Panc1 (cell line): ENCODE measurements around the gene SPATA24. TPM values are rescaled to one million over a fixed set of nuclear protein-coding genes. Genes with fewer than 3 reads are reported as not detected.
"Not testable (repeated sequence)": the region's sequence is repeated elsewhere in the genome, so short reads cannot be mapped to it uniquely, and the experiment has no call there.

Source experiments
- ATAC-seq: fragments of 200-7000 bp; cut with Tn5 transposase; 2 replicates; pipeline ENCODE4 v1.9.1; 2020; ENCODE audit warnings: mild to moderate bottlenecking, moderate library complexity
- BruUV-seq: library from RNA; stranded (reverse); fragments of 400-500 nt; replicated peaks from 2 replicates; lab custom pipeline; 2021; lab: Mats Ljungman, UMichigan
- CTCF ChIA-PET: fragments of 300-600 bp; sonication (Branson Sonifier 250); formaldehyde crosslinking; loops from one replicate; lab custom pipeline; 2022; ENCODE audit warnings: antibody characterized with exemption; lab: Charles Lee
- POLR2A ChIA-PET: fragments of 300-600 bp; sonication (Branson Sonifier 250); formaldehyde crosslinking; loops from one replicate; lab custom pipeline; 2022; ENCODE audit warnings: antibody characterized with exemption; lab: Charles Lee
- DNase-seq: peaks from one replicate; pipeline ENCODE4 v3.0.0-alpha.2; 2010; ENCODE audit warnings: low read depth, low spot score
- H3K27ac ChIP-seq: 2 replicates; pipeline ENCODE4 v1.5.1; 2011; ENCODE audit warnings: mild to moderate bottlenecking, low read length, inconsistent platforms
- H3K27me3 ChIP-seq: fragments of 200-500 bp; sonication (Bioruptor generic); 2 replicates; pipeline ENCODE4 v1.6.0; 2014; ENCODE audit warnings: low read length, inconsistent platforms; ENCODE audit not compliant: control insufficient read depth, insufficient read depth
- H3K36me3 ChIP-seq: fragments of 200-500 bp; sonication (Bioruptor generic); 2 replicates; pipeline ENCODE4 v1.5.1; 2014; ENCODE audit warnings: inconsistent platforms, mild to moderate bottlenecking, low read length, moderate library complexity; ENCODE audit not compliant: control insufficient read depth, insufficient read depth
- H3K4me1 ChIP-seq: 2 replicates; pipeline ENCODE4 v1.5.1; 2011; ENCODE audit warnings: inconsistent platforms, mild to moderate bottlenecking, low read length, moderate library complexity; ENCODE audit not compliant: control insufficient read depth, insufficient read depth
- H3K4me3 ChIP-seq, 2 experiments: 2 replicates each; pipeline ENCODE4 v1.5.1; 2011 to 2012; ENCODE audit warnings: low read depth in 2 of 2, low read length in 2 of 2, mild to moderate bottlenecking in 2 of 2, inconsistent platforms in 1 of 2, moderate library complexity in 1 of 2
- H3K9me3 ChIP-seq: fragments of 200-500 bp; sonication (Bioruptor generic); 2 replicates; pipeline ENCODE4 v1.5.1; 2014; ENCODE audit warnings: low read depth, mild to moderate bottlenecking, inconsistent platforms, low read length, moderate library complexity; ENCODE audit not compliant: control insufficient read depth, insufficient read depth
- CTCF ChIP-seq: fragments of 450-650 bp; IDR thresholded peaks from 2 replicates; pipeline ENCODE4 v1.5.1; 2017; ENCODE audit warnings: mild to moderate bottlenecking
- POLR2AphosphoS5 ChIP-seq: IDR thresholded peaks from 2 replicates; pipeline ENCODE4 v1.6.1; 2012; ENCODE audit warnings: mild to moderate bottlenecking, low read depth, low read length, moderate library complexity
- SIN3A ChIP-seq: IDR thresholded peaks from 2 replicates; pipeline ENCODE4 v1.6.1; 2012; ENCODE audit warnings: low read depth, mild to moderate bottlenecking, low read length, moderate library complexity, borderline replicate concordance; ENCODE audit not compliant: insufficient read depth
- TCF7L2 ChIP-seq: IDR thresholded peaks from 2 replicates; pipeline ENCODE4 v1.6.1; 2011; ENCODE audit warnings: mild to moderate bottlenecking, low read depth, low read length, inconsistent platforms
- in situ Hi-C: cut with HindIII; loops from 2 replicates; pipeline ENCODE4 v1.10.0; 2016; ENCODE audit warnings: low sequenced_read_pairs, low pct_unique_long_range_greater_than_20kb
- intact Hi-C: fragments of 100-400 bp; cut with micrococcal nuclease; formaldehyde crosslinking; loops from one replicate; pipeline ENCODE4 v1.10.0; 2022; ENCODE audit not compliant: unreplicated experiment
- total RNA-seq: library from RNA; stranded (reverse); gene quantifications from one replicate; pipeline ENCODE4 v1.2.1, GENCODE V29; 2021; ENCODE audit not compliant: unreplicated experiment
- TF ChIP-seq, protein P1 (sequence below), 2 experiments: IDR thresholded peaks; 2 replicates each; pipeline ENCODE4 v1.6.1; 2011 to 2012; ENCODE audit warnings: low read depth in 2 of 2, control low read depth in 1 of 2, low read length in 1 of 2, mild to moderate bottlenecking in 1 of 2, moderate library complexity in 1 of 2; ENCODE audit not compliant: insufficient read depth in 1 of 2

The SPATA24 gene
- total RNA-seq, 1 experiment from 2014 or later = 5.5 TPM

GRCh38 chr5:139445325-139446170, 41.7 kb upstream of the SPATA24 start:
- CTCF ChIA-PET = no interaction called here
- DNase-seq = no peak
- ATAC-seq = 0 out of 2 replicates have a peak, but pooled peaks have one; percentile 43
- POLR2A ChIA-PET = interaction anchor here (0.7 kb wide), 1 partner anchor 23 kb away, joined by 3 read pairs; no protein-coding TSS in a partner anchor
- intact Hi-C loops = no loop called here
- no peaks in the 10 kb centered on the region for H3K36me3 ChIP-seq
- no peaks in the 10 kb centered on the region; the same call in 1 of the 2 replicates for H3K27me3 ChIP-seq
- H3K4me1 ChIP-seq = no peaks in the 10 kb centered on the region
- H3K27ac ChIP-seq = no peak overlapping the region
- H3K9me3 ChIP-seq = no peaks in the 10 kb centered on the region
- TF ChIP-seq TCF7L2 = no peak
- no peak for TF ChIP-seq POLR2AphosphoS5
- no peak for TF ChIP-seq CTCF
- TF ChIP-seq SIN3A = no peak
- TF ChIP-seq, protein P1, sequence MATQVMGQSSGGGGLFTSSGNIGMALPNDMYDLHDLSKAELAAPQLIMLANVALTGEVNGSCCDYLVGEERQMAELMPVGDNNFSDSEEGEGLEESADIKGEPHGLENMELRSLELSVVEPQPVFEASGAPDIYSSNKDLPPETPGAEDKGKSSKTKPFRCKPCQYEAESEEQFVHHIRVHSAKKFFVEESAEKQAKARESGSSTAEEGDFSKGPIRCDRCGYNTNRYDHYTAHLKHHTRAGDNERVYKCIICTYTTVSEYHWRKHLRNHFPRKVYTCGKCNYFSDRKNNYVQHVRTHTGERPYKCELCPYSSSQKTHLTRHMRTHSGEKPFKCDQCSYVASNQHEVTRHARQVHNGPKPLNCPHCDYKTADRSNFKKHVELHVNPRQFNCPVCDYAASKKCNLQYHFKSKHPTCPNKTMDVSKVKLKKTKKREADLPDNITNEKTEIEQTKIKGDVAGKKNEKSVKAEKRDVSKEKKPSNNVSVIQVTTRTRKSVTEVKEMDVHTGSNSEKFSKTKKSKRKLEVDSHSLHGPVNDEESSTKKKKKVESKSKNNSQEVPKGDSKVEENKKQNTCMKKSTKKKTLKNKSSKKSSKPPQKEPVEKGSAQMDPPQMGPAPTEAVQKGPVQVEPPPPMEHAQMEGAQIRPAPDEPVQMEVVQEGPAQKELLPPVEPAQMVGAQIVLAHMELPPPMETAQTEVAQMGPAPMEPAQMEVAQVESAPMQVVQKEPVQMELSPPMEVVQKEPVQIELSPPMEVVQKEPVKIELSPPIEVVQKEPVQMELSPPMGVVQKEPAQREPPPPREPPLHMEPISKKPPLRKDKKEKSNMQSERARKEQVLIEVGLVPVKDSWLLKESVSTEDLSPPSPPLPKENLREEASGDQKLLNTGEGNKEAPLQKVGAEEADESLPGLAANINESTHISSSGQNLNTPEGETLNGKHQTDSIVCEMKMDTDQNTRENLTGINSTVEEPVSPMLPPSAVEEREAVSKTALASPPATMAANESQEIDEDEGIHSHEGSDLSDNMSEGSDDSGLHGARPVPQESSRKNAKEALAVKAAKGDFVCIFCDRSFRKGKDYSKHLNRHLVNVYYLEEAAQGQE (IDR thresholded peaks at IDR 0.05; ENCODE audit: insufficient read depth in 1 of 2, low read depth in 2 of 2, low read length in 1 of 2) = no peak
- in situ Hi-C loops = no loop called here
- no TSS peak for BruUV-seq
- H3K4me3 ChIP-seq = no peak overlapping the region

- intact Hi-C loops = no loop called here
- no peaks in the 10 kb centered on the region for H3K9me3 ChIP-seq
- ATAC-seq (no peak), DNase-seq (no peak)
- H3K36me3 ChIP-seq = no peaks in the 10 kb centered on the region
- no peak overlapping the region for H3K4me3 ChIP-seq
- H3K27ac ChIP-seq = no peak overlapping the region
- ChIA-PET CTCF (interaction anchor here (0.5 kb wide), 1 partner anchor 1101 kb away, joined by 3 read pairs; no protein-coding TSS in a partner anchor), POLR2A (no interaction called here)
- TF ChIP-seq, protein P1 (IDR thresholded peaks at IDR 0.05; ENCODE audit: insufficient read depth in 1 of 2, low read depth in 2 of 2, low read length in 1 of 2) = no peak
- TF ChIP-seq CTCF (no peak), POLR2AphosphoS5 (no peak), SIN3A (no peak), TCF7L2 (no peak)
- in situ Hi-C loops = no loop called here
- no TSS peak for BruUV-seq
- no peaks in the 10 kb centered on the region for H3K4me1 ChIP-seq
- H3K27me3 ChIP-seq = no peaks in the 10 kb centered on the region; the same call in 1 of the 2 replicates
Measured at GRCh38 chr5:139443831-139444453, 40.1 kb upstream of the SPATA24 start.

DNA sequence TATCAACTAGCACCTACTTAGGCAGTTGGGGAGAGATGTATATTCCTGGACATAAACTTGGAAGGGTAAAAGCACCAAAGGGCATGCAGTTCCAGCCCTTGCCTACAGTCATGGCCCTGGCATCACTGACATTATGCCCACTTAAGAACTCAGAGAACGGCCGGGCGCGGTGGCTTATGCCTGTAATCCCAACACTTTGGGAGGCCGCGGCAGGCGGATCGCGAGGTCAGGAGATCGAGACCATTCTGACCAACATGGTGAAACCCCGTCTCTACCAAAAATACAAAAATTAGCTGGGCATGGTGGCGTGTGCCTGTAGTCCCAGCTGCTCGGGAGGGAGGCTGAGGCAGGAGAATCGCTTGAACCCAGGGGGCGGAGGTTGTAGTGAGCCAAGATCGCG, 36.5 kb upstream of the SPATA24 start:
- POLR2A ChIA-PET, H3K4me1 ChIP-seq, H3K36me3 ChIP-seq, H3K4me3 ChIP-seq, in situ Hi-C loops, intact Hi-C loops, H3K27ac ChIP-seq, H3K9me3 ChIP-seq, H3K27me3 ChIP-seq, DNase-seq, BruUV-seq, ATAC-seq, CTCF ChIA-PET: not testable (repeated sequence)
